HepG2 (cell line): ENCODE results near the gene COX5B. TPM values are rescaled to one million over a fixed set of nuclear protein-coding genes. Genes with fewer than 3 reads are reported as not detected.

Source experiments
- EED ChIP-seq: sonication (generic); formaldehyde crosslinking; IDR thresholded peaks from 2 replicates; pipeline ENCODE4 v1.5.0; 2020; ENCODE audit warnings: mild to moderate bottlenecking, missing genetic modification reagents
- NFYB ChIP-seq: sonication (generic); formaldehyde crosslinking; IDR thresholded peaks from 2 replicates; pipeline ENCODE4 v1.4.0; 2020; ENCODE audit warnings: missing genetic modification reagents
- PATZ1 ChIP-seq: sonication (generic); formaldehyde crosslinking; IDR thresholded peaks from 2 replicates; pipeline ENCODE4 v1.4.0; 2020; ENCODE audit warnings: missing genetic modification reagents
- RAD21 ChIP-seq: fragments of 450-650 bp; formaldehyde crosslinking; IDR thresholded peaks from 2 replicates; pipeline ENCODE4 v1.5.0; 2020; ENCODE audit warnings: mild to moderate bottlenecking
- RBM39 ChIP-seq: fragments of 200-400 bp; formaldehyde crosslinking; IDR thresholded peaks from one replicate; pipeline ENCODE4 v1.6.1; 2018; ENCODE audit warnings: antibody characterized with exemption, mild to moderate bottlenecking, low read depth, low read length; ENCODE audit not compliant: poor library complexity, severe bottlenecking
- SMARCE1 ChIP-seq: fragments of 450-650 bp; IDR thresholded peaks from 2 replicates; pipeline ENCODE4 v1.6.1; 2017; ENCODE audit warnings: borderline replicate concordance
- ZBTB10 ChIP-seq: sonication (generic); formaldehyde crosslinking; IDR thresholded peaks from 2 replicates; pipeline ENCODE4 v1.4.0; 2020; ENCODE audit warnings: missing genetic modification reagents, borderline replicate concordance
- ZBTB33 ChIP-seq: sonication (generic); formaldehyde crosslinking; IDR thresholded peaks from 2 replicates; pipeline ENCODE4 v1.4.0; 2020; ENCODE audit warnings: missing genetic modification reagents
- ZNF317 ChIP-seq: sonication (generic); formaldehyde crosslinking; IDR thresholded peaks from 2 replicates; pipeline ENCODE4 v1.5.0; 2020; ENCODE audit warnings: mild to moderate bottlenecking, missing genetic modification reagents
- ZNF75D ChIP-seq: sonication (generic); formaldehyde crosslinking; IDR thresholded peaks from 2 replicates; pipeline ENCODE4 v1.8.1; 2023; ENCODE audit warnings: missing genetic modification reagents, mild to moderate bottlenecking, borderline replicate concordance
- polyA plus RNA-seq, 8 experiments: library from polyadenylated mRNA; depleted of rRNA in 3 of 8; stranded (reverse) in 7 of 8; unstranded in 1 of 8; fragments of >200 nt; fragmentation: Illumina TruSeq in 4 of 8; extraction: Trizol in 4 of 8; gene quantifications; 2 replicates each; pipeline versions ENCODE4 v1.2.1 to v1.2.3, GENCODE V29; 2011 to 2016; ENCODE audit warnings: low read depth in 4 of 8, missing spikeins in 1 of 8, mixed read lengths in 1 of 8; ENCODE audit not compliant: insufficient read depth in 1 of 8
- total RNA-seq, 5 experiments: library from RNA; depleted of rRNA; stranded (reverse); fragments of >200 nt; fragmentation: Illumina TruSeq; extraction: Trizol; gene quantifications; 2 replicates each; pipeline ENCODE4 v1.2.3, GENCODE V29; 2016; ENCODE audit warnings: low read depth in 1 of 5
- TF ChIP-seq, protein P1 (sequence below): sonication (generic); formaldehyde crosslinking; IDR thresholded peaks from 2 replicates; pipeline ENCODE4 v1.4.0; 2020; ENCODE audit warnings: mild to moderate bottlenecking, missing genetic modification reagents
- TF ChIP-seq, protein P2 (sequence below): sonication (generic); formaldehyde crosslinking; IDR thresholded peaks from 2 replicates; pipeline ENCODE4 v1.4.0; 2020; ENCODE audit warnings: missing genetic modification reagents

The COX5B gene
- total and polyA plus RNA-seq, 2 of the 13 experiments (the other 11 are each of a cell fraction or from before 2014, with no cell fraction given), result 453 to 536 TPM

DNA sequence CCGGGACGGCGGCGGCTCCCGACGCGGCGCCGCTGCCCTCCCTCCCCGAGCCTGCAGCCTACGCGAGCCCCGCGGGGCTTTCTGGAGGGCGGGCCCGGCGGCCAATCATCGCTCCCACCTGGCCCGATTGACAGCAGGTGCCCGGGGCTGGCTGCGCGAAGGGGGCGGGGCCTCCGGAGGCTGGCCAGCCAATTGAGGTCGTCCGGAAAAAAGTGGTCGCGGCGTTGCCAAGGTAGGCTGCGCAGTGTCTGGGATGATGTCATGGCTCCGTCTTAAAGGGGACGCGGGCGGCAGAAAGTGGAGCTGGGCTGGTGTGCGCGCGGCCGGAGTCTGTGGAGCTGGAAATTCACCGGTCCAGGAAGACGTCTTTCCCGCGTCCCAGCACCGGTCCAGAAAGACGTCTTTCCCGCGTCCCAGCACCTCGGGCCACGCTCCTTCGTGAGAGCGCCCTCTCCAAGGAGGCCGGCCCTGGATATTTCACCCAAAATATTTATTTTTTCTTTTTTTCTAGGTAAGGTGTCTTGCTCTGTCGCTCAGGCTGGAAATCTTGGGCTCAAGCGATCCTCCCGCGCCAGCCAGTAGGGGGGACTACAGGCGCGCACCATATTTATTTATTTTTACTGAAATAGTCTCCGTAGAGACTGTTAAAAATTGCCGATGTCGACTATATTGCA lies 18.2 kb downstream of the COX5B start, which contains the start of gene ACTR1B (continued):
- TF ChIP-seq, protein P1, sequence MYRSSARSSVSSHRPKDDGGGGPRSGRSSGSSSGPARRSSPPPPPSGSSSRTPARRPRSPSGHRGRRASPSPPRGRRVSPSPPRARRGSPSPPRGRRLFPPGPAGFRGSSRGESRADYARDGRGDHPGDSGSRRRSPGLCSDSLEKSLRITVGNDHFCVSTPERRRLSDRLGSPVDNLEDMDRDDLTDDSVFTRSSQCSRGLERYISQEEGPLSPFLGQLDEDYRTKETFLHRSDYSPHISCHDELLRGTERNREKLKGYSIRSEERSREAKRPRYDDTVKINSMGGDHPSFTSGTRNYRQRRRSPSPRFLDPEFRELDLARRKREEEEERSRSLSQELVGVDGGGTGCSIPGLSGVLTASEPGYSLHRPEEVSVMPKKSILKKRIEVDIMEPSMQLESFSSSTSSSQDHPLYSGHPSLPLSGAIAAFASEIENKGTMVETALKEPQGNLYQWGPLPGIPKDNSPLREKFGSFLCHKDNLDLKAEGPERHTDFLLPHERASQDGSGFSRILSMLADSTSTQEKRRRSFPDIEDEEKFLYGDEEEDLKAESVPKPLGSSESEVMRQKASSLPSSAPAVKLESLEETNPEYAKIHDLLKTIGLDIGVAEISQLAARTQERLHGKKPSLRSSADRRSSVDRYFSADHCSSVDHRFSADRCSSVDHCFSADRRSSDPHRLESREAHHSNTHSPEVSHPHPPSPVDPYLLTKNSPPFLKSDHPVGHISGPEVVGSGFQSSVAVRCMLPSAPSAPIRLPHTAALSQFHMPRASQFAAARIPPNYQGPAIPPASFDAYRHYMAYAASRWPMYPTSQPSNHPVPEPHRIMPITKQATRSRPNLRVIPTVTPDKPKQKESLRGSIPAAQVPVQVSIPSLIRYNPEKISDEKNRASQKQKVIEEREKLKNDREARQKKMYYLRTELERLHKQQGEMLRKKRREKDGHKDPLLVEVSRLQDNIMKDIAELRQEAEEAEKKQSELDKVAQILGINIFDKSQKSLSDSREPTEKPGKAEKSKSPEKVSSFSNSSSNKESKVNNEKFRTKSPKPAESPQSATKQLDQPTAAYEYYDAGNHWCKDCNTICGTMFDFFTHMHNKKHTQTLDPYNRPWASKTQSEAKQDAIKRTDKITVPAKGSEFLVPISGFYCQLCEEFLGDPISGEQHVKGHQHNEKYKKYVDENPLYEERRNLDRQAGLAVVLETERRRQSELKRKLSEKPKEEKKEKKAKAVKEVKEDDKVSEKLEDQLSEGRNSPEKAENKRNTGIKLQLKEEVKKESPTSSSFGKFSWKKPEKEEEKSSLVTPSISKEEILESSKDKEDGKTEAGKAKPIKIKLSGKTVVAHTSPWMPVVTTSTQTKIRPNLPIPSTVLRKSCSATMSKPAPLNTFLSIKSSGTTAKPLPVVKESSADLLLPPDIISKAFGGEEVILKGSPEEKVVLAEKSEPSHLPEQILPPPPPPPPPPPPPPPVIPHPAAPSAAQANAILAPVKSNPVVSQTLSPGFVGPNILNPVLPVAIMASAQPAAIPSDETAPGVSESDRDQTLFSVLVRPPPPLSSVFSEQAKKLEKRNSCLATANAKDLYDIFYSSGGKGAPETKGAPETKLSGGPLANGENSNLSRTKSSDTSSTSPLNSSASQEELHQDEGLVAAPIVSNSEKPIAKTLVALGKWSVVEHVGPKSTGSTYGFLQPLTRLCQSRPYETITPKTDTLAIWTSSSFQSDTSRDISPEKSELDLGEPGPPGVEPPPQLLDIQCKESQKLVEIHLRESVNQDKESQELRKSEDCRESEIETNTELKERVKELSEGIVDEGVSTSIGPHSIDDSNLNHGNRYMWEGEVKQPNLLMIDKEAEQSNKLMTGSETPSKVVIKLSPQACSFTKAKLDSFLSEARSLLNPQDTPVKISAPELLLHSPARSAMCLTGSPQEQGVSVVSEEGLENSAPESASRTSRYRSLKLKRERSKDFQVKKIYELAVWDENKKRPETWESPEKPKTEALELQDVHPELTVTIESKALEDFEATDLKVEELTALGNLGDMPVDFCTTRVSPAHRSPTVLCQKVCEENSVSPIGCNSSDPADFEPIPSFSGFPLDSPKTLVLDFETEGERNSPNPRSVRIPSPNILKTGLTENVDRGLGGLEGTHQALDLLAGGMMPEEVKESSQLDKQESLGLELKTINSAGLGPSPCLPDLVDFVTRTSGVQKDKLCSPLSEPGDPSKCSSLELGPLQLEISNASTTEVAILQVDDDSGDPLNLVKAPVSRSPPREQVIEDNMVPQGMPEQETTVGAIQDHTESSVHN, result no peak
- TF ChIP-seq RBM39 (peak; percentile 66), SMARCE1 (no peak), ZBTB33 (CRISPR knock-in tag) (no peak), ZBTB10 (CRISPR knock-in tag) (0 out of 2 replicates have a peak, but pooled peaks have one; percentile 41), RAD21 (peak; percentile 54; the same call in 1 of the 2 replicates), NFYB (CRISPR knock-in tag) (peak; percentile 96), PATZ1 (CRISPR knock-in tag) (no peak), EED (CRISPR knock-in tag) (no peak), ZNF317 (CRISPR knock-in tag) (peak; percentile 72), ZNF75D (no peak)
- TF ChIP-seq, protein P2, sequence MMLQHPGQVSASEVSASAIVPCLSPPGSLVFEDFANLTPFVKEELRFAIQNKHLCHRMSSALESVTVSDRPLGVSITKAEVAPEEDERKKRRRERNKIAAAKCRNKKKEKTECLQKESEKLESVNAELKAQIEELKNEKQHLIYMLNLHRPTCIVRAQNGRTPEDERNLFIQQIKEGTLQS (CRISPR knock-in tag), result peak; percentile 97
